HK-2 (cell line): ENCODE results near the gene NFATC2.

Experiments used
- DNase-seq: peaks from one replicate; pipeline ENCODE4 v3.0.0-alpha.2; 2018; ENCODE audit not compliant: unreplicated experiment

The NFATC2 gene

GRCh38 chr20:51542571-51543421 is at the start of gene NFATC2:
Gene NFATC2, minus strand, starts transcription at chr20:51542719. Its CDS starts 220 bp downstream, at chr20:51542499.
- no peak for DNase-seq

GRCh38 chr20:51591871-51592270 is 49.4 kb upstream of the NFATC2 start:
- DNase-seq: no peak

- DNase-seq: no peak
These were observed 46.2 kb upstream of the NFATC2 start for GRCh38 chr20:51588762-51589161.

- no peak for DNase-seq
These were observed 44.6 kb upstream of the NFATC2 start for GRCh38 chr20:51587145-51587544.

- peak; percentile 32 for DNase-seq
These were observed 43.5 kb upstream of the NFATC2 start for GRCh38 chr20:51586005-51586440.

- no peak for DNase-seq
These were observed 42.6 kb upstream of the NFATC2 start for GRCh38 chr20:51585148-51585547.

GRCh38 chr20:51584737-51585136 is 42.2 kb upstream of the NFATC2 start:
- no peak for DNase-seq

GRCh38 chr20:51584116-51584515 is 41.6 kb upstream of the NFATC2 start:
- no peak for DNase-seq

GRCh38 chr20:51583499-51583898 is 41.0 kb upstream of the NFATC2 start:
- DNase-seq: no peak

GRCh38 chr20:51583073-51583472 is 40.6 kb upstream of the NFATC2 start:
- no peak for DNase-seq

- no peak for DNase-seq
These were observed 39.1 kb upstream of the NFATC2 start for GRCh38 chr20:51581571-51581970.

- DNase-seq: peak; percentile 74
These were observed 36.6 kb upstream of the NFATC2 start for GRCh38 chr20:51579137-51579536.

- no peak for DNase-seq
These were observed 35.6 kb upstream of the NFATC2 start for GRCh38 chr20:51578145-51578459.

- DNase-seq: no peak
These were observed 35.1 kb upstream of the NFATC2 start for GRCh38 chr20:51577432-51578144.

- DNase-seq: no peak
These were observed 33.0 kb upstream of the NFATC2 start for GRCh38 chr20:51575486-51575885.

- DNase-seq: no peak
These were observed 31.9 kb upstream of the NFATC2 start for GRCh38 chr20:51574248-51575033.

- DNase-seq: no peak
These were observed 31.2 kb upstream of the NFATC2 start for GRCh38 chr20:51573576-51574243.

GRCh38 chr20:51571460-51571794 is 28.9 kb upstream of the NFATC2 start:
- DNase-seq: no peak

GRCh38 chr20:51570739-51571459 is 28.4 kb upstream of the NFATC2 start:
- no peak for DNase-seq

GRCh38 chr20:51569815-51570738 is 27.6 kb upstream of the NFATC2 start:
- no peak for DNase-seq
